ENCODE results near the gene DAP. TPM values are rescaled to one million over a fixed set of nuclear protein-coding genes. Genes with fewer than 3 reads are reported as not detected.

The DAP gene
- polyA plus RNA-seq, 1 donor (not counting 4 experiments of a cell fraction or from before 2014, with no cell fraction given): 30.4 TPM

DNA sequence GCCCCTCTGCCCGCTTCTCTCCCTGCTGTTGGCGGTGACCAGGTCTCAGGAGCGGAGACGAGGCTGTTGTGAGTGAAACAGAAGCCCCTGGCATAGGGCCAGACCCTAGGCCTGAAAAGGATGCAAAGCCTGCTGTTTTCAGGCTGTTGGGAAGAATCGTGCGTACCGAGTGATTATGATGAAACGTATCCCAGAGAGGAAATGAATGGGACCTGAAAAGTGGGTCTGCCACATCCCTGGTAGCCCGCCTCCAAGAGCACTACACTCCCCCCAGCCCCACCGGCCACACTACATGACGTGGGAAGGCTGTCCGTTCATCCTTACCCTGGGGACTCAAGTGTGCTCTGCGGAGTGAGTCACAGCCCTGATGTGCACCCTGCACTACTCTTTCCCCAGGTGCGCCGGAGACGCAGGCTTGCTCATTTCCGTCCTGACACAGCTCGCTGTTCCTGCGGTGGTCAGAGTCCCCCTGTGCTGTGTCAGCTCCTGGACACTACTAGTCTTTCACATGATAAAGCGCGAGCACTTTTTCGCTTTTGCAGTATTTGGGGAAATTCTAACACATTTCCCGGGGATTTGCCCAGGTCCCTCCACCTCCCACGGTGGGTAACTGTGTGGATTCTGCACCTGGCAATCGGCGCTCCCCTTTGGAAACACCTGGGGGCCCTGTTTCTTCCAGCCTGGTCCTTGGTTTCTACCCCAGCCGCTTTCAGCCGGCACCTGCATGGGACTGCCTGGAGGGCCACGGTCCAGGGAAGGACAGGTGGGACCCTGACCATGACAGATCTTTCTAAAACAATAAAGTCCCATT, 105.7 kb downstream of the DAP start:
- H3K27me3 ChIP-seq (ENCODE audit: control insufficient read depth, extremely low read depth, insufficient read depth, low read length): no peaks in the 10 kb centered on the region
- dilution Hi-C loops (cut with MboI; ENCODE audit: extremely low pct_ligation_motif_present, low sequenced_read_pairs): no loop called here
- H3K79me2 ChIP-seq (ENCODE audit: control insufficient read depth, insufficient read depth, low read length): no peaks in the 10 kb centered on the region
- H3K4me3 ChIP-seq (ENCODE audit: control insufficient read depth in 2 of 3, extremely low read depth in 1 of 3, insufficient read depth in 2 of 3, low read depth in 1 of 3, low read length in 3 of 3): no peak overlapping the region
- no peak for TF ChIP-seq CTCF (optimal IDR thresholded peaks at IDR 0.05 in 1 of 3, IDR thresholded peaks at IDR 0.05 in 1 of 3, conservative IDR thresholded peaks at IDR 0.05 in 1 of 3; ENCODE audit: extremely low read depth in 1 of 3, insufficient read depth in 2 of 3, low read length in 3 of 3)
- TF ChIP-seq EZH2 (IDR thresholded peaks at IDR 0.05; ENCODE audit: low read length): no peak
- no peaks in the 10 kb centered on the region for H3K36me3 ChIP-seq (ENCODE audit: control insufficient read depth in 2 of 2, extremely low read depth in 1 of 2, insufficient read depth in 2 of 2, low read length in 2 of 2)
- H3K27ac ChIP-seq (ENCODE audit: control insufficient read depth, insufficient read depth, low read length): no peak overlapping the region
- FAIRE-seq: no peak
- no peaks in the 10 kb centered on the region for H4K20me1 ChIP-seq (ENCODE audit: control insufficient read depth, extremely low read depth, insufficient read depth, low read length)
- no peaks in the 10 kb centered on the region for H3K9me1 ChIP-seq (ENCODE audit: control insufficient read depth, extremely low read depth, insufficient read depth, low read length)
- DNase-seq (ENCODE audit: low read depth, low spot score): no peak
- no peak overlapping the region for H3K9ac ChIP-seq (ENCODE audit: control insufficient read depth, extremely low read depth, insufficient read depth, low read length)
- H3K9me3 ChIP-seq (ENCODE audit: control insufficient read depth, low read depth, low read length): no peaks in the 10 kb centered on the region
- no peaks in the 10 kb centered on the region for H3K4me1 ChIP-seq (ENCODE audit: control insufficient read depth, extremely low read depth, insufficient read depth, low read length)
- H2AFZ ChIP-seq (ENCODE audit: control insufficient read depth, low read length): no peak overlapping the region
- H3K4me2 ChIP-seq (ENCODE audit: control insufficient read depth, extremely low read depth, insufficient read depth, low read depth, low read length): no peak overlapping the region

GRCh38 chr5:10654566-10654965, 106.5 kb downstream of the DAP start:
- H3K4me3 ChIP-seq (ENCODE audit: control insufficient read depth in 2 of 3, extremely low read depth in 1 of 3, insufficient read depth in 2 of 3, low read depth in 1 of 3, low read length in 3 of 3): no peak overlapping the region
- no peak overlapping the region for H3K4me2 ChIP-seq (ENCODE audit: control insufficient read depth, extremely low read depth, insufficient read depth, low read depth, low read length)
- no peaks in the 10 kb centered on the region for H3K79me2 ChIP-seq (ENCODE audit: control insufficient read depth, insufficient read depth, low read length)
- dilution Hi-C loops (cut with MboI; ENCODE audit: extremely low pct_ligation_motif_present, low sequenced_read_pairs): no loop called here
- H3K9me3 ChIP-seq (ENCODE audit: control insufficient read depth, low read depth, low read length): no peaks in the 10 kb centered on the region
- TF ChIP-seq CTCF (optimal IDR thresholded peaks at IDR 0.05 in 1 of 3, IDR thresholded peaks at IDR 0.05 in 1 of 3, conservative IDR thresholded peaks at IDR 0.05 in 1 of 3; ENCODE audit: extremely low read depth in 1 of 3, insufficient read depth in 2 of 3, low read length in 3 of 3) (no peak), EZH2 (IDR thresholded peaks at IDR 0.05; ENCODE audit: low read length) (no peak)
- FAIRE-seq (no peak), DNase-seq (ENCODE audit: low read depth, low spot score) (no peak)
- no peak overlapping the region for H2AFZ ChIP-seq (ENCODE audit: control insufficient read depth, low read length)
- H3K4me1 ChIP-seq (ENCODE audit: control insufficient read depth, extremely low read depth, insufficient read depth, low read length): no peaks in the 10 kb centered on the region
- no peaks in the 10 kb centered on the region for H3K9me1 ChIP-seq (ENCODE audit: control insufficient read depth, extremely low read depth, insufficient read depth, low read length)
- H3K9ac ChIP-seq (ENCODE audit: control insufficient read depth, extremely low read depth, insufficient read depth, low read length): no peak overlapping the region
- no peaks in the 10 kb centered on the region for H3K36me3 ChIP-seq (ENCODE audit: control insufficient read depth in 2 of 2, extremely low read depth in 1 of 2, insufficient read depth in 2 of 2, low read length in 2 of 2)
- no peaks in the 10 kb centered on the region for H4K20me1 ChIP-seq (ENCODE audit: control insufficient read depth, extremely low read depth, insufficient read depth, low read length)
- no peak overlapping the region for H3K27ac ChIP-seq (ENCODE audit: control insufficient read depth, insufficient read depth, low read length)
- H3K27me3 ChIP-seq (ENCODE audit: control insufficient read depth, extremely low read depth, insufficient read depth, low read length): no peaks in the 10 kb centered on the region

Measured in keratinocyte (primary cell).